ENCODE data around the gene SETD1A. TPM values are rescaled to one million over a fixed set of nuclear protein-coding genes. Genes with fewer than 3 reads are reported as not detected.

Gene SETD1A
- polyA plus RNA-seq, 1 donor (not counting 4 experiments of a cell fraction or from before 2014, with no cell fraction given): 1.1 TPM

GRCh38 chr16:30950516-30951065, 7.0 kb upstream of the SETD1A start:
- H3K79me2 ChIP-seq (ENCODE audit: control insufficient read depth, insufficient read depth, low read length): no peaks in the 10 kb centered on the region
- no peak for DNase-seq (ENCODE audit: low read depth, low spot score)
- H3K9ac ChIP-seq (ENCODE audit: control insufficient read depth, extremely low read depth, insufficient read depth, low read length): peak overlapping the region; percentile 11
- H4K20me1 ChIP-seq (ENCODE audit: control insufficient read depth, extremely low read depth, insufficient read depth, low read length): no peaks in the 10 kb centered on the region
- FAIRE-seq: no peak
- dilution Hi-C loops (cut with MboI; ENCODE audit: extremely low pct_ligation_motif_present, low sequenced_read_pairs): no loop called here
- TF ChIP-seq, protein P1, sequence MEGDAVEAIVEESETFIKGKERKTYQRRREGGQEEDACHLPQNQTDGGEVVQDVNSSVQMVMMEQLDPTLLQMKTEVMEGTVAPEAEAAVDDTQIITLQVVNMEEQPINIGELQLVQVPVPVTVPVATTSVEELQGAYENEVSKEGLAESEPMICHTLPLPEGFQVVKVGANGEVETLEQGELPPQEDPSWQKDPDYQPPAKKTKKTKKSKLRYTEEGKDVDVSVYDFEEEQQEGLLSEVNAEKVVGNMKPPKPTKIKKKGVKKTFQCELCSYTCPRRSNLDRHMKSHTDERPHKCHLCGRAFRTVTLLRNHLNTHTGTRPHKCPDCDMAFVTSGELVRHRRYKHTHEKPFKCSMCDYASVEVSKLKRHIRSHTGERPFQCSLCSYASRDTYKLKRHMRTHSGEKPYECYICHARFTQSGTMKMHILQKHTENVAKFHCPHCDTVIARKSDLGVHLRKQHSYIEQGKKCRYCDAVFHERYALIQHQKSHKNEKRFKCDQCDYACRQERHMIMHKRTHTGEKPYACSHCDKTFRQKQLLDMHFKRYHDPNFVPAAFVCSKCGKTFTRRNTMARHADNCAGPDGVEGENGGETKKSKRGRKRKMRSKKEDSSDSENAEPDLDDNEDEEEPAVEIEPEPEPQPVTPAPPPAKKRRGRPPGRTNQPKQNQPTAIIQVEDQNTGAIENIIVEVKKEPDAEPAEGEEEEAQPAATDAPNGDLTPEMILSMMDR (optimal IDR thresholded peaks at IDR 0.05 in 1 of 3, IDR thresholded peaks at IDR 0.05 in 1 of 3, conservative IDR thresholded peaks at IDR 0.05 in 1 of 3; ENCODE audit: extremely low read depth in 1 of 3, insufficient read depth in 2 of 3, low read length in 3 of 3): no peak
- TF ChIP-seq EZH2 (IDR thresholded peaks at IDR 0.05; ENCODE audit: low read length): no peak
- no peak overlapping the region for H2AFZ ChIP-seq (ENCODE audit: control insufficient read depth, low read length)
- H3K4me3 ChIP-seq (ENCODE audit: control insufficient read depth in 2 of 3, extremely low read depth in 1 of 3, insufficient read depth in 2 of 3, low read depth in 1 of 3, low read length in 3 of 3): peak overlapping the region; percentile 43 to 82 (median 50)
- H3K9me3 ChIP-seq (ENCODE audit: control insufficient read depth, low read depth, low read length): no peaks in the 10 kb centered on the region
- peaks cover 19% of the 10 kb centered on the region for H3K4me1 ChIP-seq (ENCODE audit: control insufficient read depth, extremely low read depth, insufficient read depth, low read length)
- peaks cover 5 to 8% of the 10 kb centered on the region in 2 experiments for H3K36me3 ChIP-seq (ENCODE audit: control insufficient read depth in 2 of 2, extremely low read depth in 1 of 2, insufficient read depth in 2 of 2, low read length in 2 of 2)
- no peaks in the 10 kb centered on the region for H3K27me3 ChIP-seq (ENCODE audit: control insufficient read depth, extremely low read depth, insufficient read depth, low read length)
- no peaks in the 10 kb centered on the region for H3K9me1 ChIP-seq (ENCODE audit: control insufficient read depth, extremely low read depth, insufficient read depth, low read length)
- peak overlapping the region; percentile 98 for H3K4me2 ChIP-seq (ENCODE audit: control insufficient read depth, extremely low read depth, insufficient read depth, low read depth, low read length)
- peak overlapping the region; percentile 38 for H3K27ac ChIP-seq (ENCODE audit: control insufficient read depth, insufficient read depth, low read length)

DNA sequence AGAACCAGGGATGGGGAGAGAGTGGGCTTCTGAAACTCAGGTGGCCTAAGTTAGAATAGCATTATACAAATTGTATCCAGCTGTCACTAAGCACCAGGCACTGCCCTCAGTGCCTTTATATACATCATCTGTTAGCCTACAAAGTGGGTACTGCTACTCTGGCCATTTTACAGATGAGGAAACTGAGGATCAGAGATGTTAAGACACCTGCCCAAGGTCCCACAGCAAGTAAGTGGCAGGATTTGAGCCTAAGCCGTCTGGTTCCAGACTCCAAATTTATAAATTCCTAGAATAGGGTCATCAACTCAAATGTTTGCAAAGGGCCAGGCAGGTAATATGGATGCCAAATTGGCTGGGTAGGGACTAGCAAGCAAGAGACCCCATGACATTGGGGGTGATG, 6.4 kb upstream of the SETD1A start:
- dilution Hi-C loops (cut with MboI; ENCODE audit: extremely low pct_ligation_motif_present, low sequenced_read_pairs): no loop called here
- H3K9me3 ChIP-seq (ENCODE audit: control insufficient read depth, low read depth, low read length): no peaks in the 10 kb centered on the region
- H3K4me2 ChIP-seq (ENCODE audit: control insufficient read depth, extremely low read depth, insufficient read depth, low read depth, low read length): no peak overlapping the region
- no peak overlapping the region for H3K9ac ChIP-seq (ENCODE audit: control insufficient read depth, extremely low read depth, insufficient read depth, low read length)
- FAIRE-seq (no peak), DNase-seq (ENCODE audit: low read depth, low spot score) (no peak)
- TF ChIP-seq, protein P1 (optimal IDR thresholded peaks at IDR 0.05 in 1 of 3, IDR thresholded peaks at IDR 0.05 in 1 of 3, conservative IDR thresholded peaks at IDR 0.05 in 1 of 3; ENCODE audit: extremely low read depth in 1 of 3, insufficient read depth in 2 of 3, low read length in 3 of 3): no peak
- H3K4me1 ChIP-seq (ENCODE audit: control insufficient read depth, extremely low read depth, insufficient read depth, low read length): peaks cover 19% of the 10 kb centered on the region
- no peaks in the 10 kb centered on the region for H3K79me2 ChIP-seq (ENCODE audit: control insufficient read depth, insufficient read depth, low read length)
- H3K36me3 ChIP-seq (ENCODE audit: control insufficient read depth in 2 of 2, extremely low read depth in 1 of 2, insufficient read depth in 2 of 2, low read length in 2 of 2): peaks cover 5 to 8% of the 10 kb centered on the region in 2 experiments
- no peaks in the 10 kb centered on the region for H4K20me1 ChIP-seq (ENCODE audit: control insufficient read depth, extremely low read depth, insufficient read depth, low read length)
- no peaks in the 10 kb centered on the region for H3K27me3 ChIP-seq (ENCODE audit: control insufficient read depth, extremely low read depth, insufficient read depth, low read length)
- H3K9me1 ChIP-seq (ENCODE audit: control insufficient read depth, extremely low read depth, insufficient read depth, low read length): no peaks in the 10 kb centered on the region
- H3K4me3 ChIP-seq (ENCODE audit: control insufficient read depth in 2 of 3, extremely low read depth in 1 of 3, insufficient read depth in 2 of 3, low read depth in 1 of 3, low read length in 3 of 3): no peak overlapping the region
- no peak overlapping the region for H3K27ac ChIP-seq (ENCODE audit: control insufficient read depth, insufficient read depth, low read length)
- no peak overlapping the region for H2AFZ ChIP-seq (ENCODE audit: control insufficient read depth, low read length)

Measured in keratinocyte (primary cell).